Smooth muscle cell (in vitro differentiated cells): ENCODE measurements around the gene SLC38A6. TPM values are rescaled to one million over a fixed set of nuclear protein-coding genes. Genes with fewer than 3 reads are reported as not detected.

Experiments
- DNase-seq: peaks from one replicate; lab custom pipeline; 2025; ENCODE audit not compliant: unreplicated experiment; lab: John Stamatoyannopoulos, UW
- H2AFZ ChIP-seq: fragments of 200-600 bp; sonication (generic); 2 replicates; pipeline ENCODE4 v1.6.0; 2016; ENCODE audit warnings: antibody characterized with exemption, low read depth, mild to moderate bottlenecking
- H3F3A ChIP-seq: fragments of 200-600 bp; sonication (generic); 2 replicates; pipeline ENCODE4 v1.6.0; 2017; ENCODE audit warnings: antibody characterized with exemption, low read depth
- H3K27ac ChIP-seq: fragments of 200-600 bp; sonication (generic); 2 replicates; pipeline ENCODE4 v1.5.1; 2016; ENCODE audit warnings: low read depth, mild to moderate bottlenecking
- H3K27me3 ChIP-seq: fragments of 200-600 bp; sonication (generic); 2 replicates; pipeline ENCODE4 v1.6.1; 2016; ENCODE audit warnings: low read depth, mild to moderate bottlenecking
- H3K36me3 ChIP-seq: fragments of 200-600 bp; sonication (generic); 2 replicates; pipeline ENCODE4 v1.5.1; 2016; ENCODE audit warnings: low read depth
- H3K4me1 ChIP-seq: fragments of 200-600 bp; sonication (generic); 2 replicates; pipeline ENCODE4 v1.5.1; 2016; ENCODE audit warnings: low read depth
- H3K4me2 ChIP-seq: fragments of 200-600 bp; sonication (generic); 2 replicates; pipeline ENCODE4 v1.6.0; 2016; ENCODE audit warnings: mild to moderate bottlenecking
- H3K4me3 ChIP-seq: fragments of 200-600 bp; sonication (generic); 2 replicates; pipeline ENCODE4 v1.5.1; 2016; ENCODE audit warnings: mild to moderate bottlenecking
- H3K79me2 ChIP-seq: fragments of 200-600 bp; sonication (generic); 2 replicates; pipeline ENCODE4 v1.6.0; 2016; ENCODE audit warnings: low read depth, mild to moderate bottlenecking
- H3K9ac ChIP-seq: fragments of 200-600 bp; sonication (generic); 2 replicates; pipeline ENCODE4 v1.6.0; 2016; ENCODE audit warnings: low read depth
- H3K9me3 ChIP-seq: fragments of 200-600 bp; sonication (generic); replicated peaks from 2 replicates; pipeline ENCODE4 v1.5.1; 2016; ENCODE audit warnings: low read depth
- H4K20me1 ChIP-seq: fragments of 200-600 bp; sonication (generic); 2 replicates; pipeline ENCODE4 v1.6.0; 2016; ENCODE audit warnings: low read depth
- WGBS: methylation state at CpG from one replicate; pipeline ENCODE4 v1.1.7; 2016; ENCODE audit warnings: low lambda C conversion rate; 5-methylcytosine and 5-hydroxymethylcytosine counted together
- polyA plus RNA-seq: library from polyadenylated mRNA; unstranded; fragments of >200 nt; fragmentation: Nextera tagmentation; extraction: Ambion mirVana; gene quantifications from 2 replicates; pipeline ENCODE4 v1.2.1, GENCODE V29; 2016
- total RNA-seq: library from RNA; depleted of rRNA; stranded (reverse); fragments of >200 nt; gene quantifications from 2 replicates; pipeline ENCODE4 v1.2.3, GENCODE V29; 2014
- TF ChIP-seq, protein P1 (sequence below): fragments of 200-600 bp; sonication (generic); IDR thresholded peaks from 2 replicates; pipeline ENCODE4 v1.5.1; 2017; ENCODE audit warnings: borderline replicate concordance, mild to moderate bottlenecking, antibody characterized with exemption; ENCODE audit not compliant: insufficient read depth, poor library complexity, severe bottlenecking

SLC38A6 gene
- total and polyA plus RNA-seq, 2 experiments from 2014 or later, result 5.5 to 28.7 TPM

DNA sequence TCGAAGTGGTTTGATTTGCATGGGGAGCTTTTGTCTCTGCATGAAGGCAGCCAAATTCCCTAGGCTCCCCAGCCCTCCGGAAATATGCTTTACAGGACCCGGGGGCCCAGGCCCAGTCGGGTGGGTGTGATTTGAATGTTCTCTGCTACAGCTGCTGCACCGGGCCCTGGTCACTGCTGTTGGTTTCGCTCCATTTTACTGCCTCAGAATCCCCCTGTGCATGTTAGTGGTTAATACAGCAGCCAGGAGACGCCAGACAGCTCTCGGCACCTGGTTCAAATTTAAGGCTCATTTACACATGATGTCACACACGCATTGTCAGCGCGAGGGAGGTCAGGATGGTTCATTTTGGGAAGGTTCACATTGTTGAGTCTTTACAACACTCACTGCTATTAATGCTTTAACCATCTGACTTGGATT lies 99.6 kb downstream of the SLC38A6 start:
- Histone ChIP-seq H3F3A (no peaks in the 10 kb centered on the region), H3K4me2 (no peak overlapping the region), H3K4me3 (no peak overlapping the region), H3K27me3 (no peaks in the 10 kb centered on the region), H4K20me1 (no peaks in the 10 kb centered on the region), H2AFZ (no peak overlapping the region), H3K9ac (no peak overlapping the region), H3K36me3 (no peaks in the 10 kb centered on the region), H3K4me1 (no peaks in the 10 kb centered on the region), H3K9me3 (no peaks in the 10 kb centered on the region), H3K27ac (no peak overlapping the region), H3K79me2 (no peaks in the 10 kb centered on the region)
- WGBS, result 74% methylated on average over 11 of the region's 11 CpGs
- DNase-seq, result no peak
- TF ChIP-seq, protein P1, sequence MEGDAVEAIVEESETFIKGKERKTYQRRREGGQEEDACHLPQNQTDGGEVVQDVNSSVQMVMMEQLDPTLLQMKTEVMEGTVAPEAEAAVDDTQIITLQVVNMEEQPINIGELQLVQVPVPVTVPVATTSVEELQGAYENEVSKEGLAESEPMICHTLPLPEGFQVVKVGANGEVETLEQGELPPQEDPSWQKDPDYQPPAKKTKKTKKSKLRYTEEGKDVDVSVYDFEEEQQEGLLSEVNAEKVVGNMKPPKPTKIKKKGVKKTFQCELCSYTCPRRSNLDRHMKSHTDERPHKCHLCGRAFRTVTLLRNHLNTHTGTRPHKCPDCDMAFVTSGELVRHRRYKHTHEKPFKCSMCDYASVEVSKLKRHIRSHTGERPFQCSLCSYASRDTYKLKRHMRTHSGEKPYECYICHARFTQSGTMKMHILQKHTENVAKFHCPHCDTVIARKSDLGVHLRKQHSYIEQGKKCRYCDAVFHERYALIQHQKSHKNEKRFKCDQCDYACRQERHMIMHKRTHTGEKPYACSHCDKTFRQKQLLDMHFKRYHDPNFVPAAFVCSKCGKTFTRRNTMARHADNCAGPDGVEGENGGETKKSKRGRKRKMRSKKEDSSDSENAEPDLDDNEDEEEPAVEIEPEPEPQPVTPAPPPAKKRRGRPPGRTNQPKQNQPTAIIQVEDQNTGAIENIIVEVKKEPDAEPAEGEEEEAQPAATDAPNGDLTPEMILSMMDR, result no peak

DNA sequence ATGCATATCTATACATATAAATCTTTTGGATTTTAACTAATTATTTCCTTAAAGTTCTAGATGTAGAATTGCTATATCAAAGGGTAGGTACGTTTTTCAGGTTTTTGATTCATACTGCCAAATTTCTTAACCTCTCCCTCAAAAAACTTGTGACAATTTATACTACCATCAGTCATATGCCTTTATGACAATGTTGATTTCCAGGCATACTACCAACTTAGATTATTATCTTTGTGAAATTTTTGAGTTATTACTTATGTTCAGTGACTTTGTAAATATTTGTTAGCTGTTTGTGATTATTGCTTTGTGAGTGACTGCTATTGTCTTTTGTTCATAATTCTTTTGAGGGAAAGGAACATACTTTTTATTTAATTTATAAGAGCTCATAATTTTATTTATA lies 107.0 kb downstream of the SLC38A6 start:
- Histone ChIP-seq H3F3A (no peaks in the 10 kb centered on the region), H3K9ac (no peak overlapping the region), H3K27ac (no peak overlapping the region), H3K4me2 (no peak overlapping the region), H4K20me1 (no peaks in the 10 kb centered on the region), H3K79me2 (no peaks in the 10 kb centered on the region), H3K36me3 (no peaks in the 10 kb centered on the region), H2AFZ (no peak overlapping the region), H3K4me3 (no peak overlapping the region), H3K9me3 (no peaks in the 10 kb centered on the region), H3K27me3 (no peaks in the 10 kb centered on the region), H3K4me1 (no peaks in the 10 kb centered on the region)
- TF ChIP-seq, protein P1, result no peak
- 90% methylated on average over 1 of the region's 1 CpG for WGBS
- no peak for DNase-seq

DNA sequence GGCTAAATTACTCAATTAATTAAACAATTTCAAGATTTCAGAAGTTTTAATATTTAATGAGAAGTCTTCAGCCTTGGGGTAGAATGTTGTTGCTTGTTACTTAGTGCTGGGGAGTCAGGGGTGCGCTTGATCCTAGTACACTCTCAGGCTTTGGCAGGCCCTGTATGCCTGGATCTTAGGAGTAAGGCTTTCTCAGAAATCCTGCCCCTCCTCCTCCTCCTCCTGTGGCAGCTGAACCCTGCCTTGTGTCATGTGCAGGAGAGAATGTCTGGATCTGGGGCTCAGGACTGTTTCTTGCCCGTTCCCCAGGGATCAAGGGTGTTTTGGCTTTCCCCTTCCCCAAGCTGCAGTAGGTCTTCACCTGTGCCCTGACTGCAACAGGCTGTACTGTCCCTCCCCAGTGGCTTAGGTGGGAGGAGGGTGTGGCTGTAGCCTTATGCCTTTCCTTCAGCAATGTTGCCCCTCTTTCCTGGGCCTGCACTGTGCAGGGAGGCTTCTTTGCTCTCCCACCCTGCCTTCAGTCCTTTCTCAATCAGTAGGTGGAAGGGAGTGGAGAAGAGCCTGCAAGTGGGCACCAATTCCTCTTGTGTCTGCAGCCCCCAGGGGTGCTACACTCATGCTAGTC lies 108.2 kb downstream of the SLC38A6 start:
- Histone ChIP-seq H2AFZ (no peak overlapping the region), H3K9ac (no peak overlapping the region), H3K9me3 (no peaks in the 10 kb centered on the region), H3K4me2 (no peak overlapping the region), H3K79me2 (no peaks in the 10 kb centered on the region), H3K27ac (no peak overlapping the region), H3K36me3 (no peaks in the 10 kb centered on the region), H3K4me1 (no peaks in the 10 kb centered on the region), H3F3A (no peaks in the 10 kb centered on the region), H3K4me3 (no peak overlapping the region), H4K20me1 (no peaks in the 10 kb centered on the region), H3K27me3 (no peaks in the 10 kb centered on the region)
- TF ChIP-seq, protein P1, result no peak
- 82% methylated on average over 2 of the region's 2 CpGs for WGBS
- DNase-seq, result no peak
